Upper lobe of left lung (tissue), 4 donors: ENCODE data around the gene CCDC136.

Experiments
- EP300 ChIP-seq, 4 donors: sonication (generic); formaldehyde crosslinking; IDR thresholded peaks; one replicate each; pipeline ENCODE4 v1.5.1; 2017; ENCODE audit warnings: antibody characterized with exemption in 4 of 4, control low read depth in 2 of 4
- POLR2A ChIP-seq, 4 donors: fragments of 450-650 bp; IDR thresholded peaks; one replicate each; pipeline ENCODE4 v1.5.1; 2016 to 2017; ENCODE audit warnings: antibody characterized with exemption in 4 of 4, mild to moderate bottlenecking in 2 of 4
- TF ChIP-seq, protein P1 (sequence below), 6 experiments: fragments of 450-650 bp in 4 of 6; fragments of 200-600 bp in 2 of 6; sonication (generic) in 2 of 6; IDR thresholded peaks; one replicate each; pipeline ENCODE4 v1.5.1; 2016 to 2019; ENCODE audit warnings: antibody characterized with exemption in 6 of 6

DNA sequence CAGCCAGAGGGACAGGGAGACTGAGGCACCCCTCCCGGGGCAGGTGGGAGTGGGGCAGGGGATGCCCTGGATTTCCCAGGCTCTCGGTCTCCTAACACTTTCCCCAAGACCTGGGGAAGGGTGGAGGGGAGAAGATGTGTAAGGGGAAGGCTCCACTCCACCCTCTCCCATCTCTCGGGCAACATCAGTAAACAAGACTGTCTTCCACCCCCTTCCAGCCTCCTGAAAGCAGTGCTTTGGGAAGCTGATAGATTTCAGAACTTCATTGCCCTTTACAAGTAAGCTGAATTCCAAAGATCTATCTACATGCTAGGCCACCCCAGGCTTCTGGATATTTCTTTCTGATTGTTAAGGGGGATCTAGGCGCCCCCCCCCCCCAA lies 42.2 kb downstream of the CCDC136 start:
- TF ChIP-seq, protein P1, sequence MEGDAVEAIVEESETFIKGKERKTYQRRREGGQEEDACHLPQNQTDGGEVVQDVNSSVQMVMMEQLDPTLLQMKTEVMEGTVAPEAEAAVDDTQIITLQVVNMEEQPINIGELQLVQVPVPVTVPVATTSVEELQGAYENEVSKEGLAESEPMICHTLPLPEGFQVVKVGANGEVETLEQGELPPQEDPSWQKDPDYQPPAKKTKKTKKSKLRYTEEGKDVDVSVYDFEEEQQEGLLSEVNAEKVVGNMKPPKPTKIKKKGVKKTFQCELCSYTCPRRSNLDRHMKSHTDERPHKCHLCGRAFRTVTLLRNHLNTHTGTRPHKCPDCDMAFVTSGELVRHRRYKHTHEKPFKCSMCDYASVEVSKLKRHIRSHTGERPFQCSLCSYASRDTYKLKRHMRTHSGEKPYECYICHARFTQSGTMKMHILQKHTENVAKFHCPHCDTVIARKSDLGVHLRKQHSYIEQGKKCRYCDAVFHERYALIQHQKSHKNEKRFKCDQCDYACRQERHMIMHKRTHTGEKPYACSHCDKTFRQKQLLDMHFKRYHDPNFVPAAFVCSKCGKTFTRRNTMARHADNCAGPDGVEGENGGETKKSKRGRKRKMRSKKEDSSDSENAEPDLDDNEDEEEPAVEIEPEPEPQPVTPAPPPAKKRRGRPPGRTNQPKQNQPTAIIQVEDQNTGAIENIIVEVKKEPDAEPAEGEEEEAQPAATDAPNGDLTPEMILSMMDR (IDR thresholded peaks at IDR 0.05), result no peak
- TF ChIP-seq POLR2A (IDR thresholded peaks at IDR 0.05) (no peak), EP300 (IDR thresholded peaks at IDR 0.05) (no peak)
